ENCODE data around the gene POLR2C.

Gene POLR2C

GRCh38 chr16:57447186-57447962 lies 15.1 kb upstream of the POLR2C start, which contains the start of the genes CIAPIN1 and COQ9:
TSS of gene CIAPIN1 (minus strand) at chr16:57447385. CDS start at chr16:57440928, 6,457 bp downstream.
TSS of gene COQ9 (plus strand) at chr16:57447479. CDS start at chr16:57447506, 27 bp downstream.
- peak; percentile 77 to 86 for DNase-seq (ENCODE audit: low read depth in 2 of 2, low spot score in 1 of 2)

- no peak for DNase-seq (ENCODE audit: low read depth in 2 of 2, low spot score in 1 of 2)
Measured at GRCh38 chr16:57452021-57452420, 10.5 kb upstream of the POLR2C start.

GRCh38 chr16:57462978-57463362 lies 491 bp downstream of the POLR2C start:
- DNase-seq (ENCODE audit: low read depth in 2 of 2, low spot score in 1 of 2), result no peak

GRCh38 chr16:57464523-57464922 lies 2.0 kb downstream of the POLR2C start:
- DNase-seq (ENCODE audit: low read depth in 2 of 2, low spot score in 1 of 2), result no peak

GRCh38 chr16:57468346-57468745 lies 5.9 kb downstream of the POLR2C start:
- DNase-seq (ENCODE audit: low read depth in 2 of 2, low spot score in 1 of 2), result no peak

GRCh38 chr16:57469046-57469445 lies 6.6 kb downstream of the POLR2C start:
- no peak for DNase-seq (ENCODE audit: low read depth in 2 of 2, low spot score in 1 of 2)

GRCh38 chr16:57469917-57470470 lies 7.5 kb downstream of the POLR2C start:
- no peak for DNase-seq (ENCODE audit: low read depth in 2 of 2, low spot score in 1 of 2)

GRCh38 chr16:57470711-57471110 lies 8.2 kb downstream of the POLR2C start:
- DNase-seq (ENCODE audit: low read depth in 2 of 2, low spot score in 1 of 2), result no peak

- DNase-seq (ENCODE audit: low read depth in 2 of 2, low spot score in 1 of 2), result no peak
Measured at GRCh38 chr16:57471209-57471608, 8.7 kb downstream of the POLR2C start.

- DNase-seq (ENCODE audit: low read depth in 2 of 2, low spot score in 1 of 2), result no peak
Measured at GRCh38 chr16:57471852-57472664, 9.6 kb downstream of the POLR2C start.

GRCh38 chr16:57472665-57473060 lies 10.2 kb downstream of the POLR2C start:
- DNase-seq (ENCODE audit: low read depth in 2 of 2, low spot score in 1 of 2), result no peak

- no peak for DNase-seq (ENCODE audit: low read depth in 2 of 2, low spot score in 1 of 2)
Measured at GRCh38 chr16:57473176-57473840, 10.8 kb downstream of the POLR2C start.

GRCh38 chr16:57473906-57474305 lies 11.4 kb downstream of the POLR2C start:
- no peak for DNase-seq (ENCODE audit: low read depth in 2 of 2, low spot score in 1 of 2)

GRCh38 chr16:57474671-57475661 lies 12.5 kb downstream of the POLR2C start:
- no peak for DNase-seq (ENCODE audit: low read depth in 2 of 2, low spot score in 1 of 2)

- DNase-seq (ENCODE audit: low read depth in 2 of 2, low spot score in 1 of 2), result peak in 1 of 2 donors; percentile 42
Measured at GRCh38 chr16:57475711-57476339, 13.3 kb downstream of the POLR2C start.

GRCh38 chr16:57476546-57477410 lies 14.3 kb downstream of the POLR2C start:
- DNase-seq (ENCODE audit: low read depth in 2 of 2, low spot score in 1 of 2), result no peak

GRCh38 chr16:57477531-57478202 lies 15.2 kb downstream of the POLR2C start:
- no peak for DNase-seq (ENCODE audit: low read depth in 2 of 2, low spot score in 1 of 2)

Measured in stimulated activated CD8-positive, alpha-beta memory T cell treated with anti-CD3 and anti-CD28 coated beads, Interleukin-4, amount 100 ng/mL, for 4 hours (primary cell).